ENCODE measurements around the gene HACL1.
A peak's percentile ranks its signal among the peaks of the same experiment; 100 is the strongest.
"Not testable (repeated sequence)": the region's sequence is repeated elsewhere in the genome, so short reads cannot be mapped to it uniquely, and the experiment has no call there.

Gene HACL1

GRCh38 chr3:15629860-15630597 is 28.7 kb upstream of the HACL1 start:
- DNase-seq = peak in 5 of 6 experiments; percentile 33 to 69 (median 47)

- no peak for DNase-seq
Observed at GRCh38 chr3:15628967-15629366, 27.6 kb upstream of the HACL1 start.

DNA sequence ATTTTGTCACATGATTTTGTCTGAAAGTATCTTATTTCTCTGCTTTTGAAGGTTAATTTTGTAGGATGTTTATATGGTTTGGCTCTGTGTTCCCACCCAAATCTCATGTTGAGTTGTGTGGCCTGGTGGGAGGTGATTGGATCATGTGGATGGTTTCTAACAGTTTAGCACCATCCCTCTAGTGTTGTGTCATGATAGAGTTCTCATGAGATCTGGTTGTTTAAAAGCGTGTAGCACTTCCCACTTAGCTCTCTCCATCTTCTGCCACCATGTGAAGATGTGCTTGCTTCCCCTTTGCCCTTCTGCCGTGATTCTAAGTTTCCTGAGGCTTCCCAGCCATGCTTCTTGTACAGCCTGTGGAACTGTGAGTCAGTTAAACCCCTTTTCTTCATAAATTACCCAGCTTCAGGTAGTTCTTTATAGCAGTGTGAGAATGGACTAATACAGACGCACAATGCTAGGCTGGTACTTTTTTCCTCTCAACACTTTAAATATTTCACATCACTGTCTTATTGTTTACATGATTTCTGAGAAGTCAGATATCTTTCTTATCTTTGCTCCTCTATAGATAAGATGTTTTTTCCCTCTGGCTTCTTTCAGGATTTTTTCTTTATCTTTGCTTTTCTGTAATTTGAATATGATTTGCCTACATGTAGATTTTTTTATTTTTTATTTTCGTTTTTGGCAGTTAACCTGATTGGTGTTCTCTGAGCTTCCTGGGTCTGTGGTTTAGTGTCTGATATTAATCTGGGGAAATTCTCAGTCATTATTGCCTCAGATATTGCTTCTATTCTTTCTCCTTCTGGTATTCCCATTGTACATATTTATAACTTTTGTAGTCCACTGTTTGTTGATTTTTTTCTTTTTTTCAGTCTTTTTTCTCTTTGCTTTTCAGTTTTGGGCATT is 22.4 kb upstream of the HACL1 start:
- peak in 3 of 6 experiments; percentile 16 to 28 (median 17) for DNase-seq

GRCh38 chr3:15619659-15620464 is 18.5 kb upstream of the HACL1 start:
- not testable (repeated sequence) for DNase-seq

DNA sequence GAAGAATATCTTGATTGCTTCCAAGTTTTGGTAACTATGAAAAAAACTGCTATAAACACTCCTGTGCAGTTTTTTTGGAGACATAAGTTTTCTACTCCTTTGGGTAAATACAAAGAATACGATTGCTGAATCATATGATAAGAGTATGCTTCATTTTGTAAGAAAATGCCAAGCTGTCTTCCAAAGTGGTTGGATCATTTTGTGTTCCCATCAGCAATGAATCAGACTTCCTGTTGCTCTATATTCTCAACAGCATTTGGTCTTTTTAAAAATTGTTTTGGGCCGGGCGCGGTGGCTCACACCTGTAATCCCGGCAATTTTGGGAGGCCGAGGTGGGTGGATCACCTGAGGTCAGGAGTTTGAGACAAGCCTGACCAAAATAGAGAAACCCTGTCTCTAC is 14.7 kb upstream of the HACL1 start:
- DNase-seq = no peak

DNA sequence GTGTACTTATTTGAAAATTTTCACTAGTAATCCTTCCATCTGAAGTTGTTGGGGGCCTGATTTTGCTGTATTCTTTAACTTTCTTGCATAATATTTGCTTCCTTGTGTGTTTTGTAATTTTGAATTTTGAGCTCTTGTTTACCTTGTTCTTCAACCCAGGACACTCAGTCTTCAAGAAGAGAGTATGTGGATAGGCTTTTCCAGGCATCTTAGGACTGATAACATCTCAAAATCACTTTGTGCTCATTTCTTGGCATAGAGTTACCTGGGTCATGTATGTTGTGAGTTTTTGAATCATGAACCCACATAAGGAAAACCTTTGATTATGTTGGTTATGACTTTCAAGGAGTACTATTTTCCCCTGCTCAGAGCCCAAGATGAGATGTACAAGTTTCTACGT is 13.6 kb upstream of the HACL1 start:
- DNase-seq = no peak

DNA sequence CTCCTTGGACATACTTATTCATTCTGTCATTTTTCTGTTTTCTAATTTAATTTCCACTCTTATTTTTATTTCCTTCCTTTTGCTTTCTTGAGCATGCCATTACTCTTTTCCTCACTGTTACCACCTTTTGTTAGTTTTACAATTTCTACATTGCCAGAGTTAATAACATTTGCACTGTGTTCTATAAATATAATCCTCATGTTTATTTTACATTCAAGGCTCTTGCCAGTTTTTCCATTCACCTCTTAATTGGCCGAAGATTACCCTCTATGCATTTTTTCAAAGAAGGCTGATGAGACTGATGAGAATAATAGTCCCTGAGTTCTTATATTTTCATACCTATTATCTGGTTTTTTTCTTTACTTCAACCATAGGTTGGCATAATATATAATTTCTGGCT is 10.6 kb upstream of the HACL1 start:
- DNase-seq = no peak

- DNase-seq = no peak
Observed at GRCh38 chr3:15611018-15611417, 9.6 kb upstream of the HACL1 start.

DNA sequence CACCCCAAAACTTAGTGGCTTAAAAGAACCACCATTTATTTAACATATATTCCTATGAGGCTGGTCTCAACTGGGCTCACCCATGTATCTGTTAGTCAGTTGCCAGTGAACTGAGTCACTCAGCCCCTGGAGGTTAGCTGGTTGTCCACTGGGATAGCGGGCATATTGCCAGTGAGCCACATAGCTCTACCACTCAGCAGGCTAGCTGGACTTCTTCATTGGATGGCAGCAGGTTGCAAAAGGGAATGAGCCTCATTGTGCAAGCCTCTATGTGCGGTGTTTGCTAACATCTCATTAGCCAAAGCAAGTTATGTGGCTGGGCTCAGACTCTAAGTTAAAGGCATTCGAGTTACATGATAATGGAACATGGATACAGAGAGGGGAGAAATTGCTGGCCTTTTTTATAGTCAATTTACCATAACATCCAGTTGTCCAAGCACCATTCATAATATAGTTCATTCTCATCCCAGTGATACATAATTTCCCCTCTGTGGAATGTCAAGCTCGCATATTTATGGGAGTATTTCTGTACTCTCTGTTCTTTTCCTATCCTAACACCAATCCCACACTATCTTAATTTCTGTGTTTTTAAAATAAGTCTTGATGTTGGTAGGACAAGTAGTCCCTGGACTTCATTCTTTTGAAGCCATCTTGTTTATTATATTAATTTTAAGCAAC is 8.9 kb upstream of the HACL1 start:
- DNase-seq = no peak

GRCh38 chr3:15606434-15606891 is 5.1 kb upstream of the HACL1 start:
- no peak for DNase-seq

GRCh38 chr3:15604584-15604983 is 3.2 kb upstream of the HACL1 start:
- not testable (repeated sequence) for DNase-seq

GRCh38 chr3:15602816-15603215 is 1.4 kb upstream of the HACL1 start:
- not testable (repeated sequence) for DNase-seq

DNA sequence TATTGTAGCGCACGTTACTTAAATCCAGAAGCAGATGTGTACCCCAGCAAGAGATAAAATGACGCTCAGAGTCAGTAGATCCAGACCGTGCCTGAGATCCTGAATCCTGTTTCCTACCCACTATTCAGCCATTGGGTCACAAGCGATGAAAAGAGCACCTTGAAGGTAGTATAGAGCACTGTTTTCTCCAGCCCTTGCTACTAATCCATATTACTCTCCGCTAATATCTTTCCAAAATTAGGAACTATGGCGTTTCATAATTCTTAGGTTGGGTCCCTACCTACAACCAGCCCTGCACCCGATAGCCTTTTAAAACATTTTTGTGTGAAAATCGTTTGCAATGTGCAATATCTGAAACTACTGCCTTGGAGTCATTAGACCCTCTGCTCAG is 772 bp upstream of the HACL1 start:
- DNase-seq = no peak

- DNase-seq = no peak
Observed at GRCh38 chr3:15601046-15601398, 347 bp downstream of the HACL1 start.

DNA sequence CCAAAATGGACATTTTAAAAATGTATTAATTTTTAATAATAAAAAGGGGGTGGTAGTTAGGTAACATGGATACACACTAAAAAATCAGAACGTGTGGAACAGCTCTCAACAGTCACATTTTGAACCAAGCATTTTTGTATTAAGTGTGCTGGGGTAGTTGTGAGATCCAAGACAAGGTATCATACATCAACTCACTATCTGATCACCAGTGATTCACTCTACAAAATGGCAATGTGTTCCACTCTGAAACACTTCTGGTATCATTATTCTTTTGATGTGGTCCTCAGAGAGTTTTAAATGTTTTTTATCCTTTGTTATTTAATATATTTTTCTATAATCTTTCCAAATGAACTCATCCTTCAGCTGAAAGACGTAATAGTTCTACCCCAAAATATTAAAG is 5.4 kb downstream of the HACL1 start:
- DNase-seq = no peak

DNA sequence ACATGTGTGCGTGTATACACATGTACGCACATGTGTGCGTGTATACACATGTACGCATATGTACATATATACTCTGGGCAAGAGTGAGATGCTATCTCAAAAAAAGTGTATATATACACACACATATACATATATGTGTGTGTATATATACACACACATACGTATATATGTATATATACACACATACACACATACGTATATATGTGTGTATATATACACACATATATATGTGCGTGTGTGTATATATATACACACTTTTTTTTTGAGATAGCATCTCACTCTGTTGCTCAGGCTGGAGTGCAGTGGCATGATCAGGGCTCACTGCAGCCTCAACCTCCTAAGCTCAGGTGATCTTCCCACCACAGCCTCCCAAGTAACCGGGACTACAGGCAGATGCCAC is 8.4 kb downstream of the HACL1 start:
- DNase-seq = no peak

DNA sequence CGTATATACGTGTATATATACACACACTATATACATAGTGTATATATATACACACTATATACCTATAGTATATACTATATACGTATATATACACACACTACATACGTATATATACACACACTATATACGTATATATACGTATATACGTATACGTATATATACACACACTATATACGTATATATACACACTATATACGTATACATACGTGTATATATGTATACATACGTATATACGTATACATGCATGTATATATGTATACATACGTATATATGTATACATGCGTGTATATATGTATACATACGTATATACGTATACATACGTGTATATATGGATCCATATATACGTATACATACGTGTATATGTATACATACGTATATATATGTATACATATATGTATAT is 9.4 kb downstream of the HACL1 start:
- no peak for DNase-seq

DNA sequence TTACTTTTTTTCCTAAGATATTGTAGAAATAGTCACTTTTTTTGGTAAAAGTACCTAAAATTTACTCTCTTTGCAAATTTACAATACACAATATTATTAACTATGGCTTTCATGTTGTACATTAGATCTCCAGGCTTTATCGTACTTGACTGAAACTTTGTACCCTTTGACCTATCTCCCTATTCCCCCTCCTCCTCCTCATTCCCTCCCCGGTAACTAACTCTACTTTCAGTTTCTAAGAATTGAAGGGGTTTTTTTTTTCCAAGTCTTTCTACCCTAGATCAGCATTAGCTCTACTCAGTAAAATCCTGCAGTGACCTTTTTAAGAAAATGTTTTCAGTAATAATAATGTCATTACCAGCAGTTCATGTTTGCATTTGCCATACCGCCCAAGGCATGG is 10.1 kb downstream of the HACL1 start:
- DNase-seq = no peak

- no peak for DNase-seq
Observed at GRCh38 chr3:15585111-15585845, 16.1 kb downstream of the HACL1 start.

- no peak for DNase-seq
Observed at GRCh38 chr3:15581471-15582394, 19.6 kb downstream of the HACL1 start.

GRCh38 chr3:15579051-15579450 is 22.3 kb downstream of the HACL1 start:
- DNase-seq = no peak
